Fibroblast of villous mesenchyme (primary cell): ENCODE results near the gene CLIC3. TPM values are rescaled to one million over a fixed set of nuclear protein-coding genes. Genes with fewer than 3 reads are reported as not detected.

Experiments
- DNase-seq: peaks from one replicate; pipeline ENCODE4 v3.0.0-alpha.2; 2010; ENCODE audit warnings: low read depth
- H3K4me3 ChIP-seq: 2 replicates; pipeline ENCODE4 v1.5.1; 2011; ENCODE audit warnings: low read depth, mild to moderate bottlenecking, low read length
- CTCF ChIP-seq: IDR thresholded peaks from 2 replicates; pipeline ENCODE4 v1.5.1; 2012; ENCODE audit warnings: low read depth, mild to moderate bottlenecking, low read length; ENCODE audit not compliant: insufficient read depth
- total RNA-seq: library from RNA; depleted of rRNA; stranded (reverse); fragments of >200 nt; gene quantifications from 2 replicates; pipeline ENCODE4 v1.2.3, GENCODE V29; 2012

Gene CLIC3
- total RNA-seq, 1 donor: 43.2 TPM

GRCh38 chr9:137000177-137000930 is 4.0 kb upstream of the CLIC3 start:
- peak; percentile 83 for DNase-seq
- no peak for TF ChIP-seq CTCF
- H3K4me3 ChIP-seq: no peak overlapping the region

GRCh38 chr9:136997830-136998234 is 1.5 kb upstream of the CLIC3 start:
- no peak for TF ChIP-seq CTCF

GRCh38 chr9:136997371-136997770 is 1.0 kb upstream of the CLIC3 start:
- DNase-seq: no peak
- no peak overlapping the region for H3K4me3 ChIP-seq
- TF ChIP-seq CTCF: no peak

More at GRCh38 chr9:136997830-136998234, 1.5 kb upstream of the CLIC3 start:
- no peak overlapping the region for H3K4me3 ChIP-seq
- no peak for DNase-seq

- H3K4me3 ChIP-seq: peak overlapping the region; percentile 51
- no peak for TF ChIP-seq CTCF
- DNase-seq: peak; percentile 24
Observed at GRCh38 chr9:136995772-136996311, 526 bp downstream of the CLIC3 start.

GRCh38 chr9:136995362-136995761 is 1.0 kb downstream of the CLIC3 start:
- peak overlapping the region; percentile 51 for H3K4me3 ChIP-seq
- TF ChIP-seq CTCF: no peak
- no peak for DNase-seq

GRCh38 chr9:136994888-136995230 is 1.5 kb downstream of the CLIC3 start:
- no peak overlapping the region for H3K4me3 ChIP-seq
- no peak for DNase-seq
- TF ChIP-seq CTCF: no peak
